Renal pelvis (tissue), 4 donors: ENCODE results near the gene RNASE8. TPM values are rescaled to one million over a fixed set of nuclear protein-coding genes. Genes with fewer than 3 reads are reported as not detected.

Source experiments
- DNase-seq: peaks from one replicate; pipeline ENCODE4 v3.0.0-alpha.2; 2013
- polyA plus RNA-seq, 3 donors: library from polyadenylated mRNA; unstranded; fragments of 120-200 nt; gene quantifications; one replicate each; pipeline ENCODE4 v1.2.1, GENCODE V29; 2013; ENCODE audit not compliant: insufficient read length in 3 of 3

Gene RNASE8
- polyA plus RNA-seq, 3 donors, result not detected

DNA sequence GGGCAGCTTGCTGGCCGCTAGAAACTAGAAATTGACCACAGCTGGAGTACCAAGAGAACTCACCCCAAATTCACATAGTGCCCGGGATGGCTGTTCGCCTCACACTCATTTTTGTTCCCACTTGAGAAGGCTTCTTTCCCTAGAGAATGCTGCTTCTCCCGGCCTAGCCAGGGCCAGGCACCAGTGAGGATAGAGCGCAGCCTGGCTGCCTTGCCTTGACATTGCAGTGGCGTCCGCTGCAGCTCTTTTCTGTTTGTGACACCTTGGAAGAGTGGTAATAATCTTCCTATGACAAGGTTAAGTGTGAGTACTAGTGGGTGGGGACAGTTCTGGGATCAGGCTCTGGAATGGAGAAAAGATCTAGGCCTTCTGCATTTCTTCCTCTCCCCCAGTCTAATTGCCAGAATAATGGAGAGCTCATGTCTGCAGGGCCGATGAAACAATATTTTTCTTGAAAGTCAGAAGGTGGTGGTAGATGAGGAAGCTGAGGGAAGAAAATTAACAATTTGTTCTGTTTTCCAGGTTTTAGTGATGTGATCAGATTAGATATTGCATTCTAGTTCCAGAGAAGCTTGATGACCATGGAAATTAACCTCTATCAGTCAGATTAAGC, 46.9 kb downstream of the RNASE8 start:
- peak; percentile 80 for DNase-seq

DNA sequence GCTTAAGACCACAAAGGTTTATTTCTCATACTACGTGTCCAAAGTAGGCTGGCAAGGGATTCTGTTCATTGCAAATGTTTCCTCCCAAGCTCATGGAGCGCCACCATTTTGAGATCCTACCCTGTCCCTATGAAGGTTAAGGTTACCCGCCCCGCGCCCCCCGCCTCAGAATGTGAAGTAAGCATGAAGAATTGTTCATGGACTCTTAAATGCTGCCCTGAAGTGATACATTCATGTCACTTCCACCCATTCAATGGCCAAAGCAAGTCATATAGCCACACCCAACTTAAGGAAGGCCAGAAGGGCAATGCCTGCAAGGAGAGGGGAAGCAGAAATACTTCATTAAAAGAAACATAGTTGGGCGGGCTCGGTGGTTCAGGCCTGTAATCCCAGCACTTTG, 47.5 kb downstream of the RNASE8 start:
- no peak for DNase-seq

DNA sequence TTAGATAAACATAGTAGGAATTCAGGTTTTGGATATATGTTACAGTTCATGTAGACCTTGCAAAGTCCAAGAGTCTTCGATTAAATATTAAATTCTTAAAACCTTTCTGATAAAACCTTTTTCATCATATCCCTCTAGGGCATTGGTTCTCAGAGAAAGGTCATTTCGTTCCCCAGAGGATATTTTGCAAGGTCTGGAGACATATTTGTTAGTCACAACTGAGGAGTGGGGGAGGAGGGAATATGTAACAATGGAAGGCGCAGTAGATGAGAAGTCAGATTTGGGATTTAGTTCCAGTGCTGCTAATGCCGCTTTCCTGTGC, 48.5 kb downstream of the RNASE8 start:
- no peak for DNase-seq

DNA sequence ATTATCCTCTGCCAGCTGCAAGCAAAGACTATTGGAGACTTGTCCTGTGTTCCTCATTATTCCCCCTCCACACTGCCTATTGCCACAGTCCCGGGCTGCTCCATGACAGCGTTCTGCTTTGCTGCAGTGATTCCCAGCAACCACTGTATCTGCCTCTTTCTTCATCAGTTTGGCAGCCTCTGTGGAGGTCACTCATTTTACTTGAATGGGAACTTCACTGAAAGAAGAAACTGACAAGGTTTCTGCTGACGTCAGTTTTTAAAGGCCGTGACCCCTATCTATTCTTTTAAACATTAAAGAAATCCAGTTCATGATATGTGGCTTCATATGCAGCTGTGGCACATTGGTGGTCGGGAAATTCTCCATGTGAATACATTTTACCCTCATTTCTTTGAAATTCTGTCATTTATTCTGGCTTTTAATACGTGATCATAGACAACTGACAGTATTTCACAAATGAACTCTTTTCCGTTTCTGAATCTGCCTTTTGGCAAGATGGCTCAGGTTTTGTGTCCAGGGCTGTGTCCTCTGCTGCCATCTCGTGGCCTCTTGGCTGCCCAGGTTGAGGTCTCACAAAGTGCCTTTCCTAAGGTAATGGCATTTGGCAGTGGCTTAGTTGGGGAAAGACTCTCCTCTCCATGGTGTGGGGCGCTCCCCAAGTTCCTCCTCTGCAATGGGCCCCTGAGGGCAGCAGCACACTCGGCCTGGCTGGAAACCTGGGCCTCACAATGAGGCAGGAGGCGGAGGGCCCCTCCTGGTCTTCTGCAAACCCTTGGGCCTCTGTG, 49.1 kb downstream of the RNASE8 start:
- peak; percentile 77 for DNase-seq

DNA sequence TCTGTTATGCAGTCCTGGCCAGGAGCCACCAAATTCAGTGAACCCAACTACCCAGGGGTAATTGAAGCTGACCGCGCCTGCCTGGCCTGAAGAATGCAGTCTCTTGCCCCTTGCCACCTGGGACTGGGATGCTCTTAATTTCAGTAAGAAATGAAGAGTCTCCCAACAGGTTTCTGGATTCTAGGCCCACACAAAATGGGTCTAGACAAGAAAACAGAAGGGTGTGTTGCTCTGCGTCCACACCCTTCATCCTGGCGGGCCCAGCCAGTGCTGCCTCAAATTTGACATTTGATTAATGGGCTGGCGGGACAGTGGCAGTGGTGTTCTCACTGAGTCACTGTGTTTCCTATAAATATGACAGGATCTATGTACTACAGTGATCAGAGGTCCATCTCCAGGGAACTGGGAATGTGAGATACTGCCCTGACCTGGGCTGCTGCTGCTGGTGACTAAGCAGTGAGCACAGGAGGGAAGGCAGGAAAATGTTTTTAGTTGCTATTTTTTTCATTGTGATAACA, 49.7 kb downstream of the RNASE8 start:
- no peak for DNase-seq

Other genes with a start within 250 kb of the RNASE8 start
- gene RNASE3, start 166.4 kb upstream of the RNASE8 start, polyA plus RNA-seq, result 1 to 10 TPM in 1 of 3 donors, under 1 TPM in 2; 0.52 to 1.4 (median 0.77) TPM
- 1 to 10 TPM; 1.3 to 2.5 (median 1.6) TPM for gene RNASE2, start 102.3 kb upstream of the RNASE8 start, polyA plus RNA-seq
- 100 to 1,000 TPM in 2 of 3 donors, 10 to 100 TPM in 1; 87.2 to 130 (median 106) TPM for gene METTL17, start 67.8 kb upstream of the RNASE8 start, polyA plus RNA-seq
- 1 to 10 TPM; 1.2 to 2.4 (median 2.2) TPM for gene SLC39A2, start 58.5 kb upstream of the RNASE8 start, polyA plus RNA-seq
- gene NDRG2, start 32.8 kb upstream of the RNASE8 start, polyA plus RNA-seq, result 100 to 1,000 TPM; 140 to 195 (median 161) TPM
- gene TPPP2, start 27.6 kb upstream of the RNASE8 start, polyA plus RNA-seq, result 1 to 10 TPM; 3.1 to 4.2 (median 4.0) TPM
- gene RNASE13, start 23.0 kb upstream of the RNASE8 start, polyA plus RNA-seq, result under 1 TPM; 0.40 to 0.93 (median 0.81) TPM
- 1 to 10 TPM in 1 of 3 donors, under 1 TPM in 2; 0.31 to 1.3 (median 0.83) TPM for gene RNASE7, start 15.5 kb upstream of the RNASE8 start, polyA plus RNA-seq
- 10 to 100 TPM; 71.6 to 86.6 (median 78.4) TPM for gene ARHGEF40, start 12.5 kb downstream of the RNASE8 start, polyA plus RNA-seq
- gene ZNF219, start 40.8 kb downstream of the RNASE8 start, polyA plus RNA-seq, result 10 to 100 TPM; 37.5 to 42.2 (median 39.3) TPM
- 1 to 10 TPM; 1.1 to 2.1 (median 1.3) TPM for gene TMEM253, start 43.2 kb downstream of the RNASE8 start, polyA plus RNA-seq
- gene OR5AU1, start 98.2 kb downstream of the RNASE8 start, polyA plus RNA-seq, result under 1 TPM; 0.01 to 0.13 (median 0.05) TPM
- gene HNRNPC, start 211.6 kb downstream of the RNASE8 start, polyA plus RNA-seq, result 1,000 to 10,000 TPM in 1 of 3 donors, 100 to 1,000 TPM in 2; 830 to 1,041 (median 977) TPM
- under 1 TPM; 0.47 to 0.90 (median 0.64) TPM for gene RPGRIP1, start 222.3 kb downstream of the RNASE8 start, polyA plus RNA-seq